Fibroblast of pulmonary artery (primary cell): ENCODE data around the gene BRINP3.

Source experiments
- DNase-seq: peaks from one replicate; pipeline ENCODE4 v3.0.0-alpha.2; 2010; ENCODE audit warnings: low read depth
- H3K4me3 ChIP-seq: replicated peaks from 2 replicates; pipeline ENCODE4 v1.5.1; 2011; ENCODE audit warnings: low read depth, mild to moderate bottlenecking, control low read depth, low read length, moderate library complexity
- TF ChIP-seq, protein P1 (sequence below): IDR thresholded peaks from 2 replicates; pipeline ENCODE4 v1.5.1; 2011; ENCODE audit warnings: mild to moderate bottlenecking, control low read depth, low read length, inconsistent platforms; ENCODE audit errors: missing control alignments

BRINP3 gene

DNA sequence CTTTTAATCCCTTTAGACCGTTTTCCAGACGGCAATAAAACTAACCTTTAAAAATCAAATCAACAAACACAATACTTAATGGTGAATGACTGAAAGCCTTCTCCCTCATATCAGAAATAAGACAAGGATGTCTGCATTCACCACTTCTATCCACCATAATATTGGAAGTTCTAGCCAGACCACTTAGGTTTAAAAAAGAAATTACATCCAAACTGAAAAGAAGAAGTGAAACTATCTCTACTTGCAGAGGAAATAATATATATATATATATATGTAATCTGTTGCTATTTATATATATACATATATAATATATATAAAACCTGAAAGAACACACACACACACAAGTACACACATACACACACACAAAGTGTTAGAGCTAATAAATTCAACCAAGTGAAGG, 100.4 kb downstream of the BRINP3 start:
- no peak for DNase-seq
- H3K4me3 ChIP-seq = no peak overlapping the region
- TF ChIP-seq, protein P1, sequence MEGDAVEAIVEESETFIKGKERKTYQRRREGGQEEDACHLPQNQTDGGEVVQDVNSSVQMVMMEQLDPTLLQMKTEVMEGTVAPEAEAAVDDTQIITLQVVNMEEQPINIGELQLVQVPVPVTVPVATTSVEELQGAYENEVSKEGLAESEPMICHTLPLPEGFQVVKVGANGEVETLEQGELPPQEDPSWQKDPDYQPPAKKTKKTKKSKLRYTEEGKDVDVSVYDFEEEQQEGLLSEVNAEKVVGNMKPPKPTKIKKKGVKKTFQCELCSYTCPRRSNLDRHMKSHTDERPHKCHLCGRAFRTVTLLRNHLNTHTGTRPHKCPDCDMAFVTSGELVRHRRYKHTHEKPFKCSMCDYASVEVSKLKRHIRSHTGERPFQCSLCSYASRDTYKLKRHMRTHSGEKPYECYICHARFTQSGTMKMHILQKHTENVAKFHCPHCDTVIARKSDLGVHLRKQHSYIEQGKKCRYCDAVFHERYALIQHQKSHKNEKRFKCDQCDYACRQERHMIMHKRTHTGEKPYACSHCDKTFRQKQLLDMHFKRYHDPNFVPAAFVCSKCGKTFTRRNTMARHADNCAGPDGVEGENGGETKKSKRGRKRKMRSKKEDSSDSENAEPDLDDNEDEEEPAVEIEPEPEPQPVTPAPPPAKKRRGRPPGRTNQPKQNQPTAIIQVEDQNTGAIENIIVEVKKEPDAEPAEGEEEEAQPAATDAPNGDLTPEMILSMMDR = no peak

DNA sequence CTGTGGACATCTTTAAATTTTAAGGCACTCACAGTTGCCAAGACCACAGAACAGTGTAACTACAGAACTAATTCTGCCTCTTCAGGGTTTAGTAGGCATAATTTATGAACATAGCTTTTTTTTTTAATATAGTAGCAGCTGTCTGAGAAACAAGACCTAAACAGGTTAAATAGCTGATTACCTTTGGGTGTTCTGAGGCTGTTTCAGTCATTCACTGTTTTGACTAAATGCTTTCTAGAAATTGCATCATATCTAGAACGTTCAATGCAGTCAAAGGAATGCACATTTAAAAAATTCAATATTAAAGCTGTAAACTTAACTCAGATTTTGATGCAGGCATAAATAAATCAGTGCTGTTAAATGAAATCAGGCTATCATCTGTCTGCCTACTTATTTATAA, 101.6 kb downstream of the BRINP3 start:
- TF ChIP-seq, protein P1 = no peak
- DNase-seq = peak; percentile 15
- H3K4me3 ChIP-seq = no peak overlapping the region

DNA sequence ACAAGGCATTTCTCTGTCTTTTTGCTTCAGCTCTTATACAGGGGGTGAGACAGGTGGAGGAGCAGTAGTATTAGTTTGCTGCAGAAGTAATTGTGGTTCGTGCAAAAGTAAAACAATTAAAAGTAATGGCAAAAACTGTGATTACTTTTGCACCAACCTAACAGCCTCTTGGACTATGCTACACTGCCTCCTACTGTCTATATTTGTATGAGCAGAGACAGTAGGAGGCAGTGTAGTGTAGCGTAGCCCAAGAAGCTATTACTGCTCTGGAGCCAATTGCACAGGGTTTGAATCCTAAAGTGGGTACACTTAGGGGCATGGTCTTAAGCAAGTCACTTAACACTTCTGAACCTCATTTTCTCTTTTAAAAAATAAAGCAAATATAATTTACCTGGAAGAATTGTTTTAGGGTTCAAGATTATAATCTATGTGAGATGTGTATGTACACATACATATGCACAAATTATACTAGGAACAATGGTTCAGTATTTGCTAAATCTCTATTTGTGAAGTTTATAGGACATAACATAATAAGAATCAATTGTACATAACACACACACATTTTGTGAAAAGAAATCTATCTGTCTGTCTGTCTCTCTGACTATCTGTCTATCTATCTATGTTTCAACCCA, 103.8 kb downstream of the BRINP3 start:
- no peak overlapping the region for H3K4me3 ChIP-seq
- TF ChIP-seq, protein P1 = peak; percentile 75
- DNase-seq = peak; percentile 49

DNA sequence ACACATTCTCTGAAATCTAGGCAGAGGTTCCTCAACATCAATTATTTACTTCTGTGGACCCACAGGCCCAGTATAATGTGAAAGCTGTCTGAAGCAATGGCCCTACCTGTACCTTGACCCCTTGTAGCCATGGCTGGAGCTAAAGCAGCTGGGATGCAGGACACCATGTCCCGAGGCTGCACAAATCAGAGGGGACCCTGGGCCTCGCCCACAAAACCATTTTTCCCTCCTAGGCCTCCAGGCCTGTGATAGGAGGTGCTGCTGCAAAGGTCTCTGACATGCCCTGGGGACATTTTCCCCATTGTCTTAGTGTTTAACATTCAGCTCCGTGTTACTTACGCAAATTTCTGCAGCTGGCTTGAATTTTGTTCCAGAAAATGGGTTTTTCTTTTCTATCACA, 110.5 kb downstream of the BRINP3 start:
- TF ChIP-seq, protein P1 = no peak
- no peak for DNase-seq
- no peak overlapping the region for H3K4me3 ChIP-seq

DNA sequence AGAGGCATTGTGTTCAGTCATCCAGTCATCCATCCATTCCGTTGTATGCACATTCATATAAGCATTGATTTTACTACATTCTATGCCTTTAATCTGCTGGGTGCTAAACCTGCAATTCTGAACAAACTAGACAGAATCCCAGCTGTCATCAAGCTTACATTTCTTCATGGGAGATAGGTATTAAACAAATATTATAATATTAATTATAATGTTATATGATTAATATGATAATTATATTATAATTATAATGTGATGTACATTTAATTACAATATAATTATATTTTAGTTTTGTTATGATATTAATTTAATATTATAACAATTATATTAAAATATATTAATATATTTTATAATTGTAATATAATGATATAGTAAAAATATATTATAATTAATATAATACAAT, 112.4 kb downstream of the BRINP3 start:
- no peak for DNase-seq
- no peak overlapping the region for H3K4me3 ChIP-seq
- TF ChIP-seq, protein P1 = no peak

DNA sequence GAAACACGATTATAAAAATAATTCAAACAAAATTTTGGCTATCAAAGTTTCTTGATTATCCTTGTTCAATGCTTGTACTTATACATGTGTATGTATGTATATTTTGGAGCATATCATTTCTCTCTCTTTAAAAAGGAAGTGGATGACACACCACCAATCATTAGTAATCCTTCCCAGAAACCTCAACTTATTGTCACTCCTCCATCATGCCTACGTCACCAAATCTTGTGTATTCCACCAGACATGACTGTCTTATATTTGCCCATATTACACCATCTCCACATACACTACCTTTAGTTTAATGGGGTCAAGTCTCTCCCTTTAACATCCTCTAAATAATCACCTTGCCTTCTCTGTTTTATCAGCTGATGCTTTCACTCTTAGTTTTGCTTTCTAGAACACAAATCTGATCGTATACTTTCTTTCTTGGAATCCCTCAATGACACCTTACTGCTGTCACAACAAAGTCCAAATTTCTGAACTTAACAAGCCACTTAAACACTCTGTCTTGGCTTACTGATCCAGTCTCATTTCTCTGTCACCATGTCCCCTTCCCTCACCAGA, 124.0 kb downstream of the BRINP3 start:
- DNase-seq = peak; percentile 36
- H3K4me3 ChIP-seq = no peak overlapping the region
- TF ChIP-seq, protein P1 = no peak

DNA sequence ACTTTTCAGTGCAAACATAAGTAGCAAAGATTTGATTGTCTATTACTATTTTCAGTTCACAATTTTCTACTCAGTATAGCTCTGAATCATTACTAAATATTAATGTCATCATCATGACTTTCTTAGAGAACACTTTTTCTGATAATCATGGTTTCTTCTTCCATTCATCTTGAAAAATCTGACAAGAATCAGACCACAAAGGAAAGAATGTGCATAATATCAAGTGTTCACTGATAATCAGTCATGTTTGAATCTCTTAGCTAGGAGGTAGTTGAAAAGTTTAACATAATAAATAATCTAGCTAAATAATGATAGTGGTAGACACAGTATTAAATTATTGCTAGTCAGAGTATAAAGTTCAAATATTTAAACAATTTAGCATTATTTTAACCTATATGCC, 133.2 kb downstream of the BRINP3 start:
- no peak overlapping the region for H3K4me3 ChIP-seq
- TF ChIP-seq, protein P1 = no peak
- no peak for DNase-seq
